Frontal cortex (tissue), 4 donors: ENCODE results near the gene CLSTN1. TPM values are rescaled to one million over a fixed set of nuclear protein-coding genes. Genes with fewer than 3 reads are reported as not detected.
"Not testable (repeated sequence)": the region's sequence is repeated elsewhere in the genome, so short reads cannot be mapped to it uniquely, and the experiment has no call there.

Experiments
- DNase-seq, 2 donors: peaks; one replicate each; pipeline ENCODE4 v3.0.0; 2012; ENCODE audit warnings: low spot score in 2 of 2
- FAIRE-seq: peaks from 2 replicates; lab custom pipeline; 2012; peaks lifted over from hg19 to GRCh38; lab: Jason Lieb, UNC
- total RNA-seq: library from RNA; depleted of rRNA; stranded (reverse); fragments of >200 nt; gene quantifications from one replicate; pipeline ENCODE4 v1.2.3, GENCODE V29; 2014
- donor health status: control.
- donor health status: control.
- donor health status: control.

Gene CLSTN1
- total RNA-seq, 1 donor from 2014 or later: 143 TPM

DNA sequence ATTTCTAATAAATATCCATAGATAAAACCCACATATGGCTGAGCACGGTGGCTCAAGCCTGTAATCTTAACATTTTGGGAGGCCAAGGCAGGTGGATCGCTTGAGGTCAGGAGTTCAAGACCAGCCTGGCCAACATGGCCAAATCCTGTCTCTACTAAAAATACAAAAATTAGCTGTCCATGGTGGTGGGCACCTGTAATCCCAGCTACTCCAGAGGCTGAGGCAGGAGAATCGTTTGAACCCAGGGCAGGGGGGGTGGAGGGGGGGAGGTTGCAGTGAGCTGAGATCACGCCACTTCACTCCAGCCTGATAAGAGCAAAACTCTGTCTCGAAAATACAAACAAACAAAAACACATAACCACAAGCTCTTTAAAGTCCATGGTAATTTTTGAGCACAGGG is 17.8 kb downstream of the CLSTN1 start:
- FAIRE-seq, DNase-seq: not testable (repeated sequence)

- FAIRE-seq: no peak
Measured at GRCh38 chr1:9805006-9805508, 18.7 kb downstream of the CLSTN1 start.

GRCh38 chr1:9803003-9803918 is 20.5 kb downstream of the CLSTN1 start:
- FAIRE-seq, DNase-seq: not testable (repeated sequence)

More at GRCh38 chr1:9805006-9805508, 18.7 kb downstream of the CLSTN1 start:
- DNase-seq: no peak

- no peak for DNase-seq
- no peak for FAIRE-seq
Measured at GRCh38 chr1:9801909-9802308, 21.9 kb downstream of the CLSTN1 start.

DNA sequence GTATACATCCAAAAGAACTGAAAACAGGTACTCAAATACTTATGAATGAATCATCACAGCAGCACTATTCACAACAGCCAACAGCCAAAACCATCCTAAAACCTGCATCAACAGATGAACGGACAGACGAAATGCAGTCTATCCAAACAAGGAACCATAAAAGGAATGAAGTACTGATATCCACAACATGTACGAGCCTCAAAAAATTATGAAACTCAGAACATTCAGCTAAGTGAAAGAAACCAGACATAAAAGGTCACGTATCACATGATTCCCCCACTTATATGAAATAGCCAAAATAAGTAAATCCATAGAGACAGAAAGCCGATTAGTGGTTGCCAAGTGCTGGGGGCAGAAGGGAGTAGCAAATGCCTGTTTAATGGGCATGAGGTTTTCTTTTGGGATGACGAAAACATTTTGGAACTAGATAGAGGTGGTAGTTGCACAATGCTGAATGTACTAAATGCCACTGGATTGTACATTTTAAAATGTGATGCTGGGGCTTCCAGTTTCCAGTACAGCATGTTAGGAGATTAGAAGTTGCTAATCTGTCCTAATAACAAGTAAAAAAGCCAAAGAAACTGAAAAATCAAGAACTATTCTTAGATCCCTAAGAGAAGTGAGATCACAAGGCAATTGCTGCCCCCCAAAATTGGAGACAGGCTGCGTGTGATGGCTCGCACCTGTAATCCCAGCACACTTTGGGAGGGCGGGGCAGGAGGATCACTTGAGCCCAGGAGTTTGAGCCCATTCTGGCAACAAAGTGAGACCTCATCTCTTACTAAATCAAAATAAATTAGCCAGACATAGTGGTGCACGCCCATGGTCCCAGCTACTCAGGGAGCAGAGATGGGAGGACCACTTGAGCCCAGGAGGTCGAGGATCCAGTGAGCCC is 25.3 kb downstream of the CLSTN1 start:
- no peak for FAIRE-seq
- DNase-seq: no peak

DNA sequence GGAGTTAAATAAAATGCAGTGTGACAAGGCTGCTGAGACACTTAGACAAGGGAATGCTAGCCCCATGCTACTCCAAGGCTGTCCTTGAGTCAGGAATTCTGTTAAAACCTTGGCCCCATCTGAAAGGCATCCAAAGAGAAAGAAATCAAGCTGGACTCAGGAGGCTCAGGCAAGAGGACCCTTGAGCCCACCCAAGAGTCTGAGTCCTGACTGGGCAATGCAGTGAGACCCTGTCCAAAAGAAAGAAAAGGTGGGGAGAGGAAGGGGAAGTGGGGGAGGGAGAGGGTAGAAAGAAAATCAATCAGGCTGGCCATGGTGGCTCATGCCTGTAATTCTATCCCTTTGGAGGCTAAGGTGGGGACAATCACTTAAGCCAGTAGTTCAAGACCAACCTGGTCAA is 26.7 kb downstream of the CLSTN1 start:
- DNase-seq (no peak), FAIRE-seq (no peak)

DNA sequence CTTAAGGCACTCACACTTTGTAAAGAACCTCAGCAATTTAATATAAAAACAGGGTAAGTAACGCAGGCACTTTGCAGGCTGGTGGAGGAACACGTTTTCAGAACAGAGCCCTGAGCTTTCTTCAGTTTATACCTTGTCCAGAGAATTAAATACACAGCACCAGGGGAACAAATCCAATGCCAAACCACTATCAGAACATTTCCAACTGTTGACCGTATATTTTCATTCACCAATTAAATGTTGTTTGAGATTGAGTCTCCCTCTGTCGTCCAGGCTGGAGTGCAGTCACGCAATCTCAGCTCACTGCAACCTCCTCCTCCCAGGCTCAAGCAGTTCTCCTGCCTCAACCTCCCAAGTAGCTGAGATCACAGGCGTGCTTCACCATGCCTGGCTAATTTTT is 29.7 kb downstream of the CLSTN1 start:
- FAIRE-seq (no peak), DNase-seq (no peak)

GRCh38 chr1:9793291-9793690 is 30.5 kb downstream of the CLSTN1 start:
- DNase-seq: no peak
- FAIRE-seq: no peak

- FAIRE-seq: no peak
- no peak for DNase-seq
Measured at GRCh38 chr1:9792156-9793042, 31.4 kb downstream of the CLSTN1 start.

- FAIRE-seq, DNase-seq: not testable (repeated sequence)
Measured at GRCh38 chr1:9789700-9790099, 34.1 kb downstream of the CLSTN1 start.

DNA sequence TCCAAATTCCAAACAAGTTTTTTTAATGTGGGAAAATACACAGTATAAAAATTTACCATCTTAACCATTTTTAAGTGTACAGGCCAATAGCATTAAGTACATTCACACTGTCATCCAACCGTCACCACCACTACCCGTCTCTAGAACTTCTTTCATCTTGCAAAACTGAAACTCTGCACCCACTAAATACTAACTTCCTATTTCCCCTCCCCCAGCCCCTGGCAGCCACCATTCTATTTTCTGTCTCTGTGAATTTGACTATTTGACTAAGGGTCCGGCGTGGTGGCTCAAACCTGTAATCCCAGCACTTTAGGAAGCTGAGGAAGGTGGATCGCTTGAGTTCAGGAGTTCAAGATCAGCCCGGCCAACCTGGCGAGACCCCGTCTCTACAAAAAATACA is 36.1 kb downstream of the CLSTN1 start:
- no peak for DNase-seq
- no peak for FAIRE-seq

- DNase-seq (no peak), FAIRE-seq (no peak)
Measured at GRCh38 chr1:9785406-9785805, 38.4 kb downstream of the CLSTN1 start.

GRCh38 chr1:9784508-9785133 is 39.1 kb downstream of the CLSTN1 start:
- no peak for DNase-seq
- no peak for FAIRE-seq

DNA sequence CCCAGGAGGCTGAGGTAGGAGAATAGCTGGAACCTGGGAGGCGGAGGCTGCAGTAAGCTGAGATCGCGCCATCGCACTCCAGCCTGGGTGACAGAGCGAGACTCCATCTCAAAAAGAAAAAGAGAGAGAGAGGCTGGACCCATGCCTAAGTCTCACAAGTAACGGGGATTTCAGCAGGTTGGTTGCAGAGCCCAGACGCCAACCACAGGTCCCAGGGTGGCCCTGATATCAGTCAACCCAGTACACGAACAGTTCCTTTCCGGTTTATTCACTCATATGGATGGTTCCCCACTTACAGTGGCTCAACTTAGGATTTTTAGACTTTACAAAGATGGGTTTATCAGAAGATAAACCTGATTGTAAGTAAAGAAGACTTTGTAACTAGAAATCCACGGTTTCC is 40.9 kb downstream of the CLSTN1 start:
- DNase-seq (no peak), FAIRE-seq (no peak)

- FAIRE-seq: no peak
- no peak for DNase-seq
Measured at GRCh38 chr1:9782116-9782751, 41.5 kb downstream of the CLSTN1 start.

- DNase-seq: no peak
Measured at GRCh38 chr1:9780554-9781110, 43.1 kb downstream of the CLSTN1 start.

DNA sequence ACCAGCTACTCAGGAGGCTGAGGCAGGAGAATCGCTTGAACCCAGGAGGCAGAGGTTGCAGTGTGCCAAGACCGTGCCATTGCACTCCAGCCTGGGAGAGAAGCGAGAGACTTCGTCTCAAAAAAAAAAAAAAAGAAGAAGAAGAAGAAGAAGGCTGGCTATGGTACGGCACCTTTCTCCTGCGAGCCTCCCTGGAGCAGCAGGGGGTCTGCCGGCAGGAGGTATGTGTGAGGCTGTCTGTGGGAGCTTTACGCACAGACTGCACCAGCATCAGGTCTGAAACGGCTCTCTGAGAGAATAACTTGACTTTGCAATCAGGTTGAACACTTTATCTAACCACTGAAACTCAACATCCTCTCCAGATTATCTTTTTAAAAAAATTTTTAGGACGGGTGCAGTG is 44.9 kb downstream of the CLSTN1 start:
- FAIRE-seq: no peak
- no peak for DNase-seq

More at GRCh38 chr1:9780554-9781110, 43.1 kb downstream of the CLSTN1 start:
- FAIRE-seq: no peak

GRCh38 chr1:9776685-9777084 is 47.1 kb downstream of the CLSTN1 start:
- DNase-seq: no peak
- no peak for FAIRE-seq
